HG03039 (cell line): ENCODE results near the gene GRPR.

Experiments used
- ATAC-seq: cut with Tn5 transposase; IDR thresholded peaks from one replicate; pipeline ENCODE4 v1.9.1; 2021; ENCODE audit warnings: mild to moderate bottlenecking, moderate library complexity; ENCODE audit not compliant: unreplicated experiment

Gene GRPR

DNA sequence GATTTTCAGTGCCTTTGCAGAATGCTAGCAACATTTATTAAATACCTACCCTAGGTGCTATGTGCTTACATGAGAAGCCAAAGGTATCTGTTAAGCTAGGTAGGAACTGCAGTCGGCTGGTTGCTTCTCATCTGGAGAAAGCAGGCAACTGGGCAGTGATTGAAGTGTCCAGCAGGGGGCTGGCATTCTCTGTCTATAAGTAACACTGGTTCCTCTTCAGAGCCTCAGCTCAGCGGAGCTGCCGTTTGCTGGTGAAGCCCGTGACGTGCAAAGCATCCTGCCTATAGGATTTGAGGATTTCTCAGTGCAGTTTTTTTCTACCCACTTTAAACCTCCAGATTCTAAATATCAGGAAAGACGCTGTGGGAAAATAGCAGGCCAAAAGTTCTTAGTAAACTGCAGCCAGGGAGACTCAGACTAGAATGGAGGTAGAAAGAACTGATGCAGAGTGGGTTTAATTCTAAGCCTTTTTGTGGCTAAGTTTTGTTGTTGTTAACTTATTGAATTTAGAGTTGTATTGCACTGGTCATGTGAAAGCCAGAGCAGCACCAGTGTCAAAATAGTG lies at the start of gene GRPR:
Gene GRPR, plus strand, starts transcription at position 344 of the 565 bp plus-strand sequence. CDS start 389 bp downstream, outside the sequence.
- ATAC-seq: peak; percentile 65

DNA sequence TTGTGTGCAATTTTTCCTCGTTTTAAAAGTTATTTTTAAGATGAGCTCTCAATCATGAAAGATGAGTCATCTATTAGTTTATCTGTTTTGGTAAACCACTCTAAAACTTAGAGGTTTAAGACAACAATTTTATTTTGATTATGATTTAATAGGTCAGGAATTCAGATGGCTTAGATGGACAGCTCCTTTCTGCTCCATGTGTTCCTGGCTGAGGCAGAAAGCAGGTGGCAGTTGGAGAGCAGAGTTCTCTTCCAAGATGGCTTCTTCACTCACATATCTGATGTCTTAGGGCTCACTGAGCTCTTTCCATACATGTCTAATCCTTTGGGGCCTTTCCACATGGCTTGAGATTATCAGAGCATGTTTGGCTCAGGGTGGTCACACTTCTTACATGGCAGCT lies 48.3 kb upstream of the GRPR start:
- ATAC-seq: no peak

DNA sequence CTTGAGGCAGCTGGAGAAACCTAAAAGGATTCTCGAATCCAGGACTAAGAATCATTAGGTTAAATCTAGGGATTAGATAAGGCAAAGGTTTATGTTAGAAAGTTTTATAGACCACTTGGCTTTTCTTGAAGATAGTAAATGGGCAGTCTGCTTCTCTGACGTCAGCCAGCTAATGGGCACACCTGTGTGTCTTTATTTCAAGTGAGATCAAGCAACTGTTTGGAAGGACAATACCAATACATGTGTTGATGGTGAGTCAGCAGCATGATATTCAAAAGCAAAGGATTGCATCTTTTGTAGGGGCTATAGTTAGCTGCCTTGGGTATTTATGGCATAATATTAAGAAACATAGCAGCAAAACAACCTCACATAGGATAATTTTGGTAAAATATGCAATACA lies 46.5 kb upstream of the GRPR start:
- ATAC-seq: no peak

DNA sequence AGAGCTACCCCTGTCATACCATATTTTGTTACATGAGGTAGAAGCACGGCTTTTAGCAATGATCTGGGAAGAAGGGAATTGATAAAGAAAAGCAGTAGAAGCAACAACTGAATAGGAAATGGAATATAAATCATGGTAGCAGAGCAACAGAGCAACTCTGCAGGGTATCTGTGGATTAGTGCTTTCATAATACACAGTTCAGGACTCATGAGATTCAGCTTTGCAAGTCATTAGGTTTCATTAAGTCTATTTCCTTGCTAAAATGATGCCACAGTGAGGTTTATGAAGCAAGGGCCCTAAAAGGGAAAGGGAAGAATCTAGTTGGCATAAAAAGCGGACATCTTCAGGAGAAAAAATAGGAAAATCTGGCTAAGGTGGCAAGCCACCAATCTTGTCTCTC lies 45.6 kb upstream of the GRPR start:
- ATAC-seq: no peak

DNA sequence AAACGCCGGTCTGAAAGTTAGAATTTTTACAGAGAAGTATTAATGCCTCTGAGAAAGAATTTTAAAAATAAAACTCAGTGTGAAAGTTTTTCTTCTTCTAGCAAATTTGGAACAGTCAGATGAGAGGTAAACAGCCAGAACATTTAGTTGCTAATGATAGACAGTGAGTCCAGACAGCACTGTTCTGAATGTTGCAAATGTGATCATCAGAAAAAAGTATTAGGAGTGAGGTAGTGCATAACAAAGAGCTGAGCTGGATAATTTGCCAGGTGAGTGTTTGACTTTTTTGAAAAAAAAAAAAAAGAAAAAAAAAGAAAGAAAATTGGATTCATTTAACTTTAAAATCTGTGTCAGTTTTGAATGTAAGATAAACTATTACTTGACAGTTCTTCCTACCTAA lies 42.0 kb upstream of the GRPR start:
- ATAC-seq: no peak

DNA sequence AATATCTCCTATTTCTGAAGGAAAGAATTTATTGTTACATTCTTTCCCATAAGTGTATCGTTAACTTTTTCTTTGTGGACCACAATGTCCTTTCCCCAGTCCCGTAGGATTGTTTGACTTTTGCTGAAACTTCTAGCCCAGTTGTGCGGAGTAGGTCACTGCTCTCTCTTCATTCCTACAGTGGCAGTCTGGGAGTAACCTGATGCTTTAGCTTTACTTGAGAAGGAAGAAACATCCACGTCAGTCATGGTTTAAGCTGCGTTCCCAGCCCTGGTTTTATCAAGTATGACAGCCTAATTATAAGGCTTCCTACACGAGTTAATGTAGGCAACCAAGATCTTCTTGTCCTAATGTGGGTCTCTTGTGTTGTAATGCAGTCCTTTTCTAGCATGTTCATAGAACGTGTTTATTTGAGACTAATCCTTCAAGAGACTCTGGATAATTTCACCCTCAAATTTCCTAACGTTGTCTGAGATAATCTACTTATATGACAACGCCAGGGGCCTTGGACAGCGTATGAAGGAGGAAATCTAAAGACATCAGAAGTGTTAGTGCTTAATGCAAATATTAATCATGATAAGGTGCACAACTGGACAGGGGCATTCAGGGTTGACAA lies 40.8 kb upstream of the GRPR start:
- no peak for ATAC-seq

DNA sequence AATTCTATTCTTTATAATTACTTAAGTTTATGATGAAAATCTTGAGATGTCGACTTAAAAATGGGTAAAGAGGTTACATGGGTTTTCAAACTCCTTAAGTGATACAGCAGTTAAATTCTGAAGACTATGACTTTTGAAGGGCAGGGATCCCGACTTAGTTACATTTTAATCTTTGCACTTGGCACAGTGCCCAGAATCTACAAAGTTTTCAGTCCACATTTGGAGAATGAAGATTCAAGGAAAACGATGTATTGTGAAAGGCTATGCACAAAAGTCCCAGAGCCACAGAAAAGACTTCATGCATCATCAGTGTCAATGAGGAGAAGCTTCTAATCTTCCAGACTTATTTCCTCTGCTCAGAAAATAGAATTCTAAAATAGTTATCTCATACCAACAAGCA lies 36.3 kb upstream of the GRPR start:
- no peak for ATAC-seq

DNA sequence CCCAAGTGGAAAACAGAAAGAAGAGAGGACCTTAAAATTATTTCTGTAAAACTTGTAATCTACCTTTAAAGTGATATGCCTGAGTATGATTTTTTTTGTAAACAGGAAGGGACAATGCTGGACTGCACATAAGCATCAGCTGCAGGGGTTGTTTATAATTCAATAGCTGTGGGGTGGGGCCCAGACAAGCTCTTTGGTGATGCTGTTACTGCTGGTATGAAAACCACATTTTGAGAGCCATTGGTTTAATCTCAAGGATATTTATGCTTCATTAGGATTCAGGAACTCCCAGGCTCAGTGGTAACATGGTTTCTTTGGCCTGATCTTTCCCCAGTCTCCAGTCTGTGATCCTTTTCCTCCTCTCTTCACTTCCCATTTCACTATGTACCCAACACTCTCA lies 34.3 kb upstream of the GRPR start:
- ATAC-seq: no peak

DNA sequence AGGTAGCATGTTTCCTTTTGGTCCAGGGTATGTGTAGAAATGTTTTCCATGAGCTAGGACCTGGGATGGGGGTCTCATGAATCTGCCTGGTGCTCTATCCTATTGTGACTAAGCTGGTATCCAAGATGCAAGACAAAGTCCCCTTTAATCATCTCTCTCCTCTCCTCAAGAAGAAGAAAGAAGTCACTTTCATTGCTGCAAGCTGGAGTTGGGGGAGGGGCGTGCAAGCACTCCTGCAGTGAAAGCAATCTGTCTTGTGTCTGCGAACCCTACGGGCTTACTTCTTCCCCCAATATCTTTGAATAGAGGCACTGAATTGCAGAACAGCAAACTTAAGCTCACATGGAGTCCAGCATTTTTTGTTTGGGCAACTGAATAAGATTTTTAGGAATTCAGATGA lies 27.2 kb upstream of the GRPR start:
- no peak for ATAC-seq

DNA sequence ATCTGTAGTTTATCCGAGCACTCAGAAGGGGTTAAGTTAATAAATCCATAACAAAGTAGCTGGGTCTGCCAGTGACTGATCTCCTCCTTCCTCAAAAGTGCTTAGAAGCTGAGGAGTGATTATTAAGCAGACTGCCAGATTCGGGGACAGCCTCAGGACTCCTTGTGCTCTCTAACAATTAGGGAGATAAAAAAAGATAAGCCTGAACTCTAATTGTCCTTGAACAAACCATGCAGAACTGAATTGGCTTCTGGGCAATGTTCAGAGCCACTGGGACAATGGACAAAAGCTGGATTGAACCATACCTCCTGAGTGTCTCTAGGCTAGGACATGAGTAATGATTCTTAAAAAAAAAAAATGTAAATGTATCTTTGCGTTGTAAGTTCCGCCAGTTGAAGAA lies 22.7 kb upstream of the GRPR start:
- ATAC-seq: no peak

DNA sequence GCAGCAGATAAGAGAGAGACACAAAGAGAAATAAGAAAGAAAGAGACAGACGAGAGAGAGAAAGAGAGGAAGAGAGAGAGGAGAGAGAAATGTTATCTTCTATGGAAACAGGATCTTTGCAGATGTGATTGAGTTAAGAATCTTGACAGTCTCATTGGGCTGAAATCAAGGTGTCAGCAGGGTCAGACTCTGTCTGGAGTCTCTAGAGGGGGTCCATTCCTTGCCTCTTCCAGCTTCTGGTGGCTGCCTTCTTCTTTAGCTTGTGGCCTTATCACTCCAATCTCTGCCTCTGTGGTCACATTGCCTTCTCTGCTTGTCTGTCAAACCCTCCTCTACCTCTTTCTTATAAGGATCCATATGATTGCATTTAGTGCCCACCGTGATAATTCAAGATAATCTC lies 21.8 kb upstream of the GRPR start:
- no peak for ATAC-seq

DNA sequence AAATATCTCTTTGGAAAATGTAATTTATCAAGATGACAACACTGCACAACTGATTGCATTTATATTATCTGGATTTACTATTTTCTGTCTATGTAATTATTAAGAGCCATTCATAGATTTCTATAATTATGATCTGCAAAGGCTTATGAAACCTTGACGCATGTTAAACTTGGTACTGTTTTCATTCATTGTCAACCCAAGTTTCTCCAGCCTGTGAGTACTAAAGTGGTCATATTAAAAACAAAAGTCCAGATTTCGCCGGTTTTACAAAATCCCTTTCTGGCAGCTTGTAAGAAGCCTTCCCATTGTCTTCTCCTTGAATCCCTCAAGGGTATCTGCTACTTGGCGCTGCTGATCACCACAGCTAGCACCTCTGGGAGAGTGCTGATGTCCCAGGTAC lies 19.7 kb upstream of the GRPR start:
- ATAC-seq: no peak

DNA sequence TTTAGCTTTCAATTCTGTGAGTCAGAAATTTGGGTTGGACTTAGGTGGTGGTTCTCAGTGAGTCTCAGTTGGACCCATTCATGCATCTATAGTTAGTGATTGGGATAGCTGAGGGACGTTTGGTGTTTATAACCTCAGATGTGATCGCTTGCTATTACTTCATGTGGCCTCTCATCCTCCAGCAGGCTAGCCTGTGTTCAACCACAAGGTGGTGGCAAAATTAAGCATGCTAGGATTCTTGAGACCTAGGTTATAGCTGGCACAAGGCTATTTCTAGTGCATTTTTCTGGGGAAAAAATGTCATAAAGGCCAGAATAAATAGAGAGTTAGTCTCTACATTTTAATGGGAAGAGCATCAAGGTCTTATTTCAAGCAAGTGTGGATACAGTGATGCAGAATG lies 10.9 kb upstream of the GRPR start:
- no peak for ATAC-seq

DNA sequence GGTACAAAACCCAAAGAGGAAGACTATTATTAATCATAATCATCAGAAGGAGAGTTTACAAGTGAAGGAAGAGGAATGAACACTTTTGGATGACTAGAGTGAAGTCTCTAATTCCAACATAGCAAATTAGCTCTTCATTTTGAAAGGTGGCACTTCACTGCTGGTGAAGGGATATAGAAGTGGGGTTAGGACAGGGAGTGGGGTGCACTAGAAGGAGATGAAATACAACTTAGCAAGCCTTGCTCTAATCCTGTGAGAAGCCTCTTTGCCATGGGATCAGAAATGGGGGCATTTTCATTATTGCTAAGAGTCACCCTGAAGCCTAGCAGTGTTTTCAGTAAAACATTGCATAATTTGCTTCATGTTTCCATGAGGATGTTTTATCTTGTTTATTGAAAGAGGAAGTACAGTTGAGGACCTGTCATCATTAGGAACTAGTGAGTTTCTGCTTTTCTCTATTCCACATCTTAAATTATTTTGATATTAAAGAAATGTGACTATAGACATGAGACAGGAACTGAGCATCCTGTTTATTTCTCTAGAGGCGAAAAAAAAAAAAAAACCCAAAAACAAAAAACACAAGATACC lies 9.3 kb upstream of the GRPR start:
- ATAC-seq: no peak

DNA sequence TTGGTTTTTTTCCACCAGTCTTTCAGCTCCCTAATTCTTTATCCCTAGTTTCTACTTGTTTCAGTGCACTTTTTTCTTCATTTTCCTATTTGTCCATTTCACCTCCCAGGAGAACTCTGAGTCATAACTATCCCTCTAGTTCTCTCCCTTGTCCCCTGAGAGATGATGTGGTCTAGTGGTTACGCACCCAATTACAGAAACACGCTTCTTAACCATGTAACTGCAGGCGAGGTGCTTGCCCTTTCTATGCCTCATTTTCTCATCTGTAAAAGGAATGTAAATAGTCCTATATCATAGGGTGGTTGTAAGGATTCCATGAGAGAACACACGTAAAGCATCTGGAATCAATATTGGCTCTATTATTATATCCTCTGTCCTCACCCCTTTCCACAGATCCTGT lies 8.8 kb upstream of the GRPR start:
- ATAC-seq: no peak

DNA sequence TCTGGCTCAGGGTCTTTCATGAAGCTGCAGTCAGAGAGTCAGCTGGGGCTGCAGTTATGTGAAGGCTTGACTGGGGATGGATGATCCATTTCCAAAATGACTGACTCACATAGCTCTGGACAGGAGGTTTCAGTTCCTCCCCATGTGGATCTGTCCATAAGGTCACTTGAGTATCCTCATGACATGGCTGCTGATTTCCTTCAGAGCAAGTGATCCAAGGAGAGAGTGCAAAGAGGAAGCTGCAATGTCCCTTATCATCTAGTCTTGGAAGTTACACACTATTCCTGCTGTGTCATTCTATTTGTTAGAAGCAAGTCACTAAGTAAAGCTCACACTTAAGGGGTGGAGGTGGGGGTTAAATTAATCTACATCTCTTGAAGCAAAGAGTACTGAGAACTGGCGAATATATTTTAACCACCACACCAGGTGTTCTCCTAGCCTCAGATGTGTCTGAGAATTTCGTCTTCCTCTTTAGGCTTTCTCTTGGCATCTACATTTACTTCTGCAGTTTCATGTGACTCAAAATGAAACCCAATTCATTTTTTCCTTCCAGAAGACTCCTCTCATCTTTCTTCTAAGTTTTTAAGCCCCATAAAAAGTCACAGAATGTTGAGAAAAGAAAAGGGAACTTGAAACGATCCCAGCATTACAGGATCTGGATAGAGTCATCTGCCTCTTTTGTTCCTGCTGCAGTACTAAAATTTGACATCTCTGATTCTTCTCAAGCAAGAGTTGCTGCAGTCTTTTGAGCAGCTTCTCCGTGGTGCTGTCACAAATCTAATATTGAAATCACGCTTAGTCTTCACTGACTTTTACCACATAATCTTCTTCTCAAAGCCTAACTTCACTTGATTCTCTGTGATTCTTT lies 3.8 kb upstream of the GRPR start:
- peak; percentile 77 for ATAC-seq

DNA sequence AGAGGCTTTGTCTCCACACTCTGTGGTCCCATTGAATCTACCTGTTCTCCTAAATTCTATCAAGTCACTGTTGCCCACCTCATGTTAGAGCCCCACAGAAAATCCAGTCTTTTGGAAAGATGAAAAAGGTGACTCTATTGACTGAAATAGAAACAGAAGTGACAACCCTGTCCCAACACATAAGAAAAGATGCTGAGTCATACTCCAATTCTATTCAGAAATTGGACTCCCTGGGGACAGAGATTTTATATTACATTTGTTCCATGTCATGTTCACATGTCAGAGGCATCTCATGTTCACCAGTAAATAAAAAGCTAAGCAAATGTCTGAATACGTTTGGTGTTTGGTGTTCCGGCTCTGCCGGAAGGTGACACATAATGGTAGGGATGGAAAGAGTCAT lies 2.9 kb upstream of the GRPR start:
- ATAC-seq: no peak

DNA sequence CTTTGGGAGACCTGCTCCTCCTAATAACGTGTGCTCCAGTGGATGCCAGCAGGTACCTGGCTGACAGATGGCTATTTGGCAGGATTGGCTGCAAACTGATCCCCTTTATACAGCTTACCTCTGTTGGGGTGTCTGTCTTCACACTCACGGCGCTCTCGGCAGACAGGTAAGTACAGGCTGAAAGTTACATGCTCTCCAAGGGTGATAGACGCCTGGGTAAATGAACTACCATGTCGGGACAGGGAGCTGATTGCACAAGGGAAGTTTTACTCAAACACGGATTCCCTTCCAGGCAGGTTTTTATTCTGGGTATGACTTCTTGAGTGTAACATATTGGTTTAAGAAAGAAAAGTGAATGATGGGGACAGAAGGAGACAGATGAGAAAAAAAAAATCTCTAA lies 836 bp downstream of the GRPR start:
- ATAC-seq: no peak

DNA sequence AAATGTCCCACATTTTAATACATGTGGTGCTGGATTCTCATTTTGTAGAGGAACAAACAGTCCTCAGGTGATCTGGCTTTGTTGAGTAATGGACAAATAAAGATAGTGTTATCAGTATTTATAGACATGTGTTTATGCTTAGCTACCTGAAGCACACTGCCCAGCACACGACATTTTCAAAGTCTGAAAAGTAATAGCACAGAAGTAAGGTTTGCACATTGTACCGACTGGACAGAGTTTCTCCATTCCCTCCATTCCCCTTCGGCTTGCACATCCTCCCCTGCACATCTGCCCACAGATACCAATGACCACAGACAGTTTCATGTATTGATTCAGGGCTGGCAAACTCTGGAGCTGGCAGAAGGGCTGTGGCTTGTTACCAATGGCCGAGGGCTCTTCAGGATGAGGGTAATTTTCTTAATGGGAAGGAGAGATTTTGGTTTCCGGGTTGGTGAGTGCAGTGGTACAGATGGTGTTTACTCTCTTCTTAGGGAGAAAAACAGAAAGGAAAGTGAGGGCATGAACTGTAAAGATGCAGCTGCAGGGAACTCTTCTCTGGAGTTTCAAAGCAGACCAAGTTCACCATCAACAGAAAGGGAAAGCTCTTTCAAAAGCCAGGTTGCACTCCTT lies 2.3 kb downstream of the GRPR start:
- ATAC-seq: no peak

DNA sequence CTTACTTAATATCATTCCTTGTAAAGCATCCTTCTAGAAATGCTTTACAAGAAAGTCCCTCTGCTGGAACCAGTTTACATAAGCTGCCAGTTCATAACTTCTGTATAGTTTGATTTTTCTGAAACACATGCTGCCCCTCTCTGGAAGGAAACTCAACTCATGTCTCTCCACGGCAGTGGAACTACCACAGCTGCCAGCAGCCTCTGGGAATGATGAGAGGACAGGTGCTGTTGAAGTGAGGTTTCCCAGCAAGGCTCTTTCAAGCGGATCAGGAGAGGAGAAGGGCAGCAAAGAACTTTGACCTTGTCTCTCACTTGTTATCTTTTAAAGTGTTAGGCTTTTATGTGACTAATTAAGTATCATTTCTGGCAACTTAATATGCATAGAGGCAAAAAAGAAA lies 7.3 kb downstream of the GRPR start:
- no peak for ATAC-seq

DNA sequence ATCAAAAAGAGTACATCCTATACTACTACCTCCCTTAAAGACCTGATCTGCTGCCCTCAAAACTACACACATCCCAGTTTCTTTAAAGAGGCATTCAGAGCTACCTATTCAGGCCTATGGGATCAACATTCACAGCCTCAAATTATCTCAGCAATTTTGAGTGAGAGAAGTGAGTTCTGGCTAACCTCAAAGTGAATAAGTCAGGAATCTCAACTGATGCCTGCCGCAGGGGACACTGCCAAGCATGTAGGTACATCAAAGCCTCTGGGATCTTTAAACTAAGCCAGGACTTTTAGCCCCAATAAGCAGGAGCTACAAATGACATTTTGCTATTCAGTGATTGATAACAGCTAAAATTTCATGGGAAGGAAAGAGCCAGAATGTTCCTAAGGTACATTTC lies 11.6 kb downstream of the GRPR start:
- no peak for ATAC-seq
